Endometrial microvascular endothelial cells (primary cell): ENCODE measurements around the gene LIPA. TPM values are rescaled to one million over a fixed set of nuclear protein-coding genes. Genes with fewer than 3 reads are reported as not detected.
"Not testable (repeated sequence)": the region's sequence is repeated elsewhere in the genome, so short reads cannot be mapped to it uniquely, and the experiment has no call there.

Experiments used
- in situ Hi-C: cut with HindIII; loops from 2 replicates; pipeline ENCODE4 v1.10.0; 2017; ENCODE audit warnings: low sequenced_read_pairs, low pct_unique_long_range_greater_than_20kb; ENCODE audit errors: inconsistent ontology term
- total RNA-seq: library from RNA; depleted of rRNA; stranded (reverse); fragments of >200 nt; gene quantifications from one replicate; pipeline ENCODE4 v1.2.3, GENCODE V29; 2015; ENCODE audit errors: inconsistent ontology term

The LIPA gene
- total RNA-seq, 1 donor from 2014 or later = 26.7 TPM

- in situ Hi-C loops = no loop called here
Observed at GRCh38 chr10:89185658-89186057, 65.9 kb downstream of the LIPA start.

GRCh38 chr10:89184638-89185037, 66.9 kb downstream of the LIPA start:
- in situ Hi-C loops = no loop called here

- in situ Hi-C loops = no loop called here
Observed at GRCh38 chr10:89183571-89183970, 68.0 kb downstream of the LIPA start.

- in situ Hi-C loops = no loop called here
Observed at GRCh38 chr10:89182894-89183293, 68.7 kb downstream of the LIPA start.

GRCh38 chr10:89175816-89176215, 75.8 kb downstream of the LIPA start:
- in situ Hi-C loops = no loop called here

- in situ Hi-C loops = no loop called here
Observed at GRCh38 chr10:89173075-89173474, 78.5 kb downstream of the LIPA start.

GRCh38 chr10:89171996-89172395, 79.6 kb downstream of the LIPA start:
- in situ Hi-C loops = no loop called here

- in situ Hi-C loops = no loop called here
Observed at GRCh38 chr10:89171263-89171872, 80.2 kb downstream of the LIPA start.

GRCh38 chr10:89168354-89168900, 83.1 kb downstream of the LIPA start:
- in situ Hi-C loops = not testable (repeated sequence)

- in situ Hi-C loops = no loop called here
Observed at GRCh38 chr10:89167915-89168314, 83.7 kb downstream of the LIPA start.

GRCh38 chr10:89165923-89166322, 85.7 kb downstream of the LIPA start:
- in situ Hi-C loops = no loop called here

- in situ Hi-C loops = no loop called here
Observed at GRCh38 chr10:89164920-89165319, 86.7 kb downstream of the LIPA start.

GRCh38 chr10:89164080-89164479, 87.5 kb downstream of the LIPA start:
- in situ Hi-C loops = no loop called here

Other genes with a start within 250 kb of the LIPA start
- gene CH25H, start 44.5 kb downstream of the LIPA start, total RNA-seq = not detected
- gene IFIT2, start 50.3 kb upstream of the LIPA start, total RNA-seq = 0.84 TPM
- gene IFIT3, start 76.2 kb upstream of the LIPA start, total RNA-seq = 20.9 TPM
- not detected for gene IFIT1B, start 126.3 kb upstream of the LIPA start, total RNA-seq
- gene IFIT1, start 140.8 kb upstream of the LIPA start, total RNA-seq = 7.2 TPM
- gene IFIT5, start 162.8 kb upstream of the LIPA start, total RNA-seq = 12.9 TPM